SJSA1 (cell line): ENCODE results near the gene VCAM1. TPM values are rescaled to one million over a fixed set of nuclear protein-coding genes. Genes with fewer than 3 reads are reported as not detected.

ENCODE experiments used
- DNase-seq, 2 experiments: peaks; one replicate each; pipeline ENCODE4 v3.0.0-alpha.2; 2015 to 2020; ENCODE audit warnings: low spot score in 2 of 2, low read depth in 1 of 2
- H3K27ac ChIP-seq: fragments of 250-450 bp; sonication (Bioruptor Pico); 2 replicates; pipeline ENCODE4 v1.5.1; 2020; ENCODE audit warnings: mild to moderate bottlenecking, moderate library complexity
- H3K27me3 ChIP-seq: fragments of 250-450 bp; sonication (Bioruptor Pico); replicated peaks from 2 replicates; pipeline ENCODE4 v1.5.1; 2020; ENCODE audit warnings: mild to moderate bottlenecking, moderate library complexity
- H3K36me3 ChIP-seq: fragments of 250-450 bp; sonication (Bioruptor Pico); 2 replicates; pipeline ENCODE4 v1.5.1; 2020; ENCODE audit warnings: mild to moderate bottlenecking
- H3K4me1 ChIP-seq: fragments of 250-450 bp; sonication (Bioruptor Pico); replicated peaks from 2 replicates; pipeline ENCODE4 v1.6.1; 2021; ENCODE audit warnings: mild to moderate bottlenecking
- H3K4me3 ChIP-seq: fragments of 250-450 bp; sonication (Bioruptor Pico); 2 replicates; pipeline ENCODE4 v1.5.1; 2020; ENCODE audit warnings: mild to moderate bottlenecking
- H3K9me3 ChIP-seq: fragments of 250-450 bp; sonication (Bioruptor Pico); replicated peaks from 2 replicates; pipeline ENCODE4 v1.5.1; 2020; ENCODE audit warnings: mild to moderate bottlenecking
- total RNA-seq: library from RNA; depleted of rRNA; stranded (reverse); fragments of >200 nt; shearing (Covaris generic); gene quantifications from 2 replicates; pipeline ENCODE4 v1.2.3, GENCODE V29; 2014; rRNA removed

The VCAM1 gene
- total RNA-seq, result 11.0 and 15.1 TPM in 2 replicates

GRCh38 chr1:100719490-100719889, at the start of gene VCAM1:
VCAM1 (plus strand) TSS chr1:100719742; CDS start chr1:100719861, 119 bp downstream.
- peak in 1 of 2 experiments; percentile 54 for DNase-seq
- H3K27ac ChIP-seq, result peak within 1 kb of the TSS; percentile 19; the same call in 1 of the 2 replicates
- no peaks in the 10 kb centered on the region for H3K27me3 ChIP-seq
- H3K9me3 ChIP-seq, result no peaks in the 10 kb centered on the region
- H3K36me3 ChIP-seq, result no peaks in the 10 kb centered on the region
- H3K4me3 ChIP-seq, result peak within 1 kb of the TSS; percentile 20
- peaks cover 40% of the 10 kb centered on the region for H3K4me1 ChIP-seq

- no peak overlapping the region for H3K27ac ChIP-seq
- H3K4me3 ChIP-seq, result no peak overlapping the region
- H3K4me1 ChIP-seq, result no peaks in the 10 kb centered on the region
- H3K27me3 ChIP-seq, result no peaks in the 10 kb centered on the region
- no peaks in the 10 kb centered on the region for H3K9me3 ChIP-seq
- no peaks in the 10 kb centered on the region for H3K36me3 ChIP-seq
- no peak for DNase-seq
Observed at GRCh38 chr1:100670083-100670482, 49.5 kb upstream of the VCAM1 start.

- H3K9me3 ChIP-seq, result no peaks in the 10 kb centered on the region; the same call in 1 of the 2 replicates
- peak in 1 of 2 experiments; percentile 4 for DNase-seq
- no peak overlapping the region for H3K27ac ChIP-seq
- no peak overlapping the region for H3K4me3 ChIP-seq
- no peaks in the 10 kb centered on the region for H3K36me3 ChIP-seq
- no peaks in the 10 kb centered on the region for H3K4me1 ChIP-seq
- no peaks in the 10 kb centered on the region for H3K27me3 ChIP-seq
Observed at GRCh38 chr1:100671601-100672000, 47.9 kb upstream of the VCAM1 start.

- Histone ChIP-seq H3K4me3 (no peak overlapping the region), H3K27ac (no peak overlapping the region), H3K27me3 (no peaks in the 10 kb centered on the region), H3K36me3 (no peaks in the 10 kb centered on the region), H3K4me1 (no peaks in the 10 kb centered on the region), H3K9me3 (no peaks in the 10 kb centered on the region)
- DNase-seq, result no peak
Observed at GRCh38 chr1:100683448-100684349, 35.8 kb upstream of the VCAM1 start.

GRCh38 chr1:100699744-100700143, 19.8 kb upstream of the VCAM1 start:
- peaks cover 33% of the 10 kb centered on the region for H3K4me1 ChIP-seq
- H3K27ac ChIP-seq, result peak overlapping the region; percentile 77
- DNase-seq, result peak in 1 of 2 experiments; percentile 63
- H3K9me3 ChIP-seq, result no peaks in the 10 kb centered on the region
- H3K27me3 ChIP-seq, result no peaks in the 10 kb centered on the region
- H3K4me3 ChIP-seq, result no peak overlapping the region
- no peaks in the 10 kb centered on the region for H3K36me3 ChIP-seq

- Histone ChIP-seq H3K27me3 (no peaks in the 10 kb centered on the region), H3K36me3 (no peaks in the 10 kb centered on the region), H3K4me3 (no peak overlapping the region), H3K9me3 (no peaks in the 10 kb centered on the region), H3K27ac (peak overlapping the region; percentile 77), H3K4me1 (peaks cover 33% of the 10 kb centered on the region)
- DNase-seq, result no peak
Observed at GRCh38 chr1:100700586-100700985, 19.0 kb upstream of the VCAM1 start.

GRCh38 chr1:100703052-100703451, 16.5 kb upstream of the VCAM1 start:
- Histone ChIP-seq H3K9me3 (no peaks in the 10 kb centered on the region), H3K36me3 (no peaks in the 10 kb centered on the region), H3K4me1 (peaks cover 44% of the 10 kb centered on the region), H3K27ac (no peak overlapping the region), H3K4me3 (no peak overlapping the region), H3K27me3 (no peaks in the 10 kb centered on the region)
- DNase-seq, result no peak

GRCh38 chr1:100703716-100704115, 15.8 kb upstream of the VCAM1 start:
- H3K27ac ChIP-seq, result no peak overlapping the region; the same call in 1 of the 2 replicates
- no peaks in the 10 kb centered on the region for H3K27me3 ChIP-seq
- peaks cover 51% of the 10 kb centered on the region for H3K4me1 ChIP-seq
- H3K36me3 ChIP-seq, result no peaks in the 10 kb centered on the region
- DNase-seq, result peak in 1 of 2 experiments; percentile 20
- H3K9me3 ChIP-seq, result no peaks in the 10 kb centered on the region
- H3K4me3 ChIP-seq, result no peak overlapping the region

GRCh38 chr1:100704473-100704872, 15.1 kb upstream of the VCAM1 start:
- Histone ChIP-seq H3K4me3 (no peak overlapping the region), H3K27ac (no peak overlapping the region), H3K9me3 (no peaks in the 10 kb centered on the region), H3K27me3 (no peaks in the 10 kb centered on the region), H3K4me1 (peaks cover 55% of the 10 kb centered on the region), H3K36me3 (no peaks in the 10 kb centered on the region)
- DNase-seq, result no peak

GRCh38 chr1:100706296-100706695, 13.2 kb upstream of the VCAM1 start:
- no peaks in the 10 kb centered on the region for H3K27me3 ChIP-seq
- no peak for DNase-seq
- peaks cover 47% of the 10 kb centered on the region for H3K4me1 ChIP-seq
- H3K9me3 ChIP-seq, result no peaks in the 10 kb centered on the region
- no peaks in the 10 kb centered on the region for H3K36me3 ChIP-seq
- no peak overlapping the region for H3K27ac ChIP-seq
- no peak overlapping the region for H3K4me3 ChIP-seq

- no peak overlapping the region for H3K27ac ChIP-seq
- H3K27me3 ChIP-seq, result no peaks in the 10 kb centered on the region
- H3K4me1 ChIP-seq, result peaks cover 53% of the 10 kb centered on the region
- no peaks in the 10 kb centered on the region for H3K9me3 ChIP-seq
- no peaks in the 10 kb centered on the region for H3K36me3 ChIP-seq
- no peak overlapping the region for H3K4me3 ChIP-seq
- no peak for DNase-seq
Observed at GRCh38 chr1:100706856-100707255, 12.7 kb upstream of the VCAM1 start.

- Histone ChIP-seq H3K4me3 (no peak overlapping the region), H3K36me3 (no peaks in the 10 kb centered on the region), H3K9me3 (no peaks in the 10 kb centered on the region), H3K27me3 (no peaks in the 10 kb centered on the region), H3K27ac (peak overlapping the region; percentile 1; the same call in 1 of the 2 replicates), H3K4me1 (peaks cover 62% of the 10 kb centered on the region)
- peak in 1 of 2 experiments; percentile 59 for DNase-seq
Observed at GRCh38 chr1:100708476-100709062, 11.0 kb upstream of the VCAM1 start.

- no peak overlapping the region for H3K4me3 ChIP-seq
- H3K36me3 ChIP-seq, result no peaks in the 10 kb centered on the region
- H3K27me3 ChIP-seq, result no peaks in the 10 kb centered on the region
- H3K27ac ChIP-seq, result peak overlapping the region; percentile 43
- DNase-seq, result peak in 1 of 2 experiments; percentile 37
- peaks cover 65% of the 10 kb centered on the region for H3K4me1 ChIP-seq
- H3K9me3 ChIP-seq, result no peaks in the 10 kb centered on the region
Observed at GRCh38 chr1:100710906-100711682, 8.4 kb upstream of the VCAM1 start.
